SK-N-SH (cell line): ENCODE data around the gene MAU2. TPM values are rescaled to one million over a fixed set of nuclear protein-coding genes. Genes with fewer than 3 reads are reported as not detected.

Source experiments
- CTCF ChIA-PET: fragments of 300-600, 350-600 bp; formaldehyde crosslinking; extraction: SDS; loops from one replicate; lab custom pipeline; 2021; lab: Yijun Ruan, JAX
- POLR2A ChIA-PET: fragments of 350-600 bp; sonication (Branson Sonifier 250); formaldehyde crosslinking; extraction: SDS; loops from one replicate; lab custom pipeline; 2020; ENCODE audit warnings: antibody characterized with exemption, inconsistent platforms; lab: Yijun Ruan, JAX
- DNase-seq: peaks from one replicate; pipeline ENCODE4 v3.0.0; 2012
- H2AFZ ChIP-seq: fragments of 200-600 bp; sonication (generic); 2 replicates; pipeline ENCODE4 v1.8.1; 2016; ENCODE audit warnings: antibody characterized with exemption, mild to moderate bottlenecking, low read depth
- H3F3A ChIP-seq: fragments of 200-600 bp; sonication (generic); replicated peaks from 2 replicates; pipeline ENCODE3; 2016; ENCODE audit warnings: antibody characterized with exemption, mild to moderate bottlenecking; ENCODE audit not compliant: insufficient read depth
- H3K27ac ChIP-seq, 2 experiments: fragments of 200-500 bp in 1 of 2; fragments of 200-600 bp in 1 of 2; sonication (Bioruptor generic) in 1 of 2; sonication (generic), shearing (Covaris generic) in 1 of 2; 2 replicates each; pipeline versions ENCODE4 v1.5.1 to v1.6.1; 2014 to 2016; ENCODE audit warnings: low read depth in 2 of 2, inconsistent platforms in 1 of 2, low read length in 1 of 2, mild to moderate bottlenecking in 1 of 2, mixed read lengths in 1 of 2
- H3K27me3 ChIP-seq: fragments of 200-600 bp; sonication (generic), shearing (Covaris generic); 2 replicates; pipeline ENCODE4 v1.6.1; 2016; ENCODE audit warnings: mixed run types; ENCODE audit not compliant: insufficient read depth
- H3K36me3 ChIP-seq, 2 experiments: fragments of 200-500 bp in 1 of 2; fragments of 200-600 bp in 1 of 2; sonication (Bioruptor generic) in 1 of 2; sonication (generic) in 1 of 2; replicated peaks in 1 of 2; 2 replicates each; pipeline versions ENCODE3 to v1.5.1; 2014 to 2016; ENCODE audit warnings: low read length in 1 of 2, mild to moderate bottlenecking in 1 of 2; ENCODE audit not compliant: insufficient read depth in 2 of 2, control insufficient read depth in 1 of 2
- H3K4me1 ChIP-seq, 2 experiments: fragments of 200-500 bp in 1 of 2; fragments of 200-600 bp in 1 of 2; sonication (Bioruptor generic) in 1 of 2; sonication (generic), shearing (Covaris generic) in 1 of 2; 2 replicates each; pipeline versions ENCODE4 v1.5.1 to v1.6.1; 2014 to 2016; ENCODE audit warnings: low read depth in 1 of 2, low read length in 1 of 2, mixed run types in 1 of 2; ENCODE audit not compliant: insufficient read depth in 2 of 2, control insufficient read depth in 1 of 2
- H3K4me2 ChIP-seq: fragments of 200-600 bp; sonication (generic), shearing (Covaris generic); 2 replicates; pipeline ENCODE4 v1.6.1; 2017; ENCODE audit warnings: mixed run types
- H3K4me3 ChIP-seq, 2 experiments: fragments of 200-500 bp in 1 of 2; fragments of 200-600 bp in 1 of 2; sonication (Bioruptor generic) in 1 of 2; sonication (generic), shearing (Covaris generic) in 1 of 2; 2 replicates each; pipeline versions ENCODE4 v1.5.1 to v1.8.1; 2014 to 2016; ENCODE audit warnings: low read depth in 2 of 2, inconsistent platforms in 1 of 2, low read length in 1 of 2, mild to moderate bottlenecking in 1 of 2, mixed read lengths in 1 of 2, moderate library complexity in 1 of 2
- H3K79me2 ChIP-seq: fragments of 200-600 bp; sonication (generic); 2 replicates; pipeline ENCODE4 v1.8.1; 2017; ENCODE audit warnings: mild to moderate bottlenecking; ENCODE audit not compliant: insufficient read depth
- H3K9ac ChIP-seq: fragments of 200-600 bp; sonication (generic); 2 replicates; pipeline ENCODE4 v1.6.1; 2017; ENCODE audit warnings: mixed run types
- H3K9me2 ChIP-seq: fragments of 200-600 bp; sonication (generic); 2 replicates; pipeline ENCODE4 v1.6.1; 2017; ENCODE audit warnings: mixed run types
- H3K9me3 ChIP-seq: fragments of 200-600 bp; sonication (generic); 2 replicates; pipeline ENCODE4 v1.6.1; 2017; ENCODE audit warnings: mixed run types, mild to moderate bottlenecking, moderate library complexity
- H4K20me1 ChIP-seq: fragments of 200-600 bp; sonication (generic); 2 replicates; pipeline ENCODE4 v1.6.1; 2017; ENCODE audit warnings: mild to moderate bottlenecking, mixed run types; ENCODE audit not compliant: insufficient read depth
- CHD2 ChIP-seq: fragments of 150-350 bp; IDR thresholded peaks from 2 replicates; pipeline ENCODE4 v1.6.1; 2018; ENCODE audit warnings: low read length; ENCODE audit not compliant: partially characterized antibody
- CTCF ChIP-seq: fragments of 200-600 bp; sonication (generic); IDR thresholded peaks from 2 replicates; pipeline ENCODE4 v1.6.1; 2017; ENCODE audit warnings: antibody characterized with exemption, mild to moderate bottlenecking, moderate library complexity
- ELF1 ChIP-seq: IDR thresholded peaks from 2 replicates; pipeline ENCODE4 v1.4.0; 2012
- EP300 ChIP-seq, 2 experiments: IDR thresholded peaks; 2 replicates each; pipeline versions ENCODE4 v1.4.0 to v1.6.1; 2012; ENCODE audit warnings: borderline replicate concordance in 1 of 2, low read depth in 1 of 2, low read length in 1 of 2
- FOXM1 ChIP-seq: IDR thresholded peaks from 2 replicates; pipeline ENCODE4 v1.4.0; 2012; ENCODE audit warnings: low read depth, mild to moderate bottlenecking
- GABPA ChIP-seq: IDR thresholded peaks from 2 replicates; pipeline ENCODE4 v1.4.0; 2012; ENCODE audit warnings: low read depth, mild to moderate bottlenecking
- JUND ChIP-seq: IDR thresholded peaks from 2 replicates; pipeline ENCODE4 v1.4.0; 2012
- MAX ChIP-seq: IDR thresholded peaks from 2 replicates; pipeline ENCODE4 v1.4.0; 2012; ENCODE audit warnings: low read depth
- NFIC ChIP-seq: IDR thresholded peaks from 2 replicates; pipeline ENCODE4 v1.4.0; 2012; ENCODE audit warnings: borderline replicate concordance
- POLR2AphosphoS5 ChIP-seq: IDR thresholded peaks from 2 replicates; pipeline ENCODE4 v1.6.1; 2012; ENCODE audit warnings: low read depth, low read length
- REST ChIP-seq: IDR thresholded peaks from 2 replicates; pipeline ENCODE4 v1.6.1; 2012; ENCODE audit warnings: mild to moderate bottlenecking, low read depth, low read length, moderate library complexity
- RFX5 ChIP-seq: IDR thresholded peaks from 2 replicates; pipeline ENCODE4 v1.6.1; 2012; ENCODE audit warnings: mild to moderate bottlenecking, improper control_type of control experiment, low read length
- SIN3A ChIP-seq: IDR thresholded peaks from 2 replicates; pipeline ENCODE4 v1.6.1; 2012; ENCODE audit warnings: low read depth, mild to moderate bottlenecking, low read length, moderate library complexity, borderline replicate concordance
- SMC3 ChIP-seq: IDR thresholded peaks from 2 replicates; pipeline ENCODE4 v1.6.1; 2012; ENCODE audit warnings: low read depth, low read length, improper control_type of control experiment
- TAF1 ChIP-seq: IDR thresholded peaks from 2 replicates; pipeline ENCODE4 v1.6.1; 2012; ENCODE audit warnings: low read depth, mild to moderate bottlenecking, low read length, moderate library complexity, borderline replicate concordance
- USF1 ChIP-seq: IDR thresholded peaks from 2 replicates; pipeline ENCODE4 v1.4.0; 2012; ENCODE audit warnings: low read depth, borderline replicate concordance
- USF2 ChIP-seq: fragments of 150-350 bp; IDR thresholded peaks from 2 replicates; pipeline ENCODE4 v1.6.1; 2017; ENCODE audit warnings: antibody characterized with exemption, low read length, low read depth, borderline replicate concordance
- YY1 ChIP-seq: IDR thresholded peaks from 2 replicates; pipeline ENCODE4 v1.4.0; 2012; ENCODE audit warnings: low read depth, mild to moderate bottlenecking
- WGBS: methylation state at CpG from one replicate; pipeline ENCODE4 v1.1.6; 2017; ENCODE audit warnings: low lambda C conversion rate; 5-methylcytosine and 5-hydroxymethylcytosine counted together
- polyA plus RNA-seq, 3 experiments: library from polyadenylated mRNA; depleted of rRNA; stranded (reverse); fragments of >200 nt; gene quantifications; 2 replicates each; pipeline ENCODE4 v1.2.3, GENCODE V29; 2012
- TF ChIP-seq, protein P1 (sequence below): IDR thresholded peaks from 2 replicates; pipeline ENCODE4 v1.4.0; 2012; ENCODE audit warnings: low read depth, borderline replicate concordance
- TF ChIP-seq, protein P2 (sequence below): IDR thresholded peaks from 2 replicates; pipeline ENCODE4; 2012

The MAU2 gene
- 17.6 and 19.4 TPM in 2 replicates for polyA plus RNA-seq (2012; rRNA removed)
- 7.0 and 10.5 TPM in 2 replicates for polyA plus RNA-seq (2012; cell fraction: cytosol; rRNA removed)
- polyA plus RNA-seq (2012; cell fraction: nucleus; rRNA removed): 64.3 and 65.8 TPM in 2 replicates

GRCh38 chr19:19320361-19321140 lies at the start of gene MAU2, which contains the start of gene SUGP1:
TSS of gene MAU2 (plus strand) at chr19:19320829. CDS start at chr19:19320860, 31 bp downstream.
TSS of gene SUGP1 (minus strand) at chr19:19320509. CDS start at chr19:19320496, 13 bp downstream.
- ChIA-PET CTCF (interaction anchor here (1.2 to 2.3 kb wide), 4 partner anchors 22 to 175 kb away, joined by 3 to 18 read pairs (median 6); no protein-coding TSS in a partner anchor), POLR2A (no interaction called here)
- peak within 1 kb of the TSS; percentile 92 for H3K9ac ChIP-seq
- no peaks in the 10 kb centered on the region for H3K27me3 ChIP-seq
- no peaks in the 10 kb centered on the region for H3K9me3 ChIP-seq
- WGBS: under 1% methylated on average over 42 of the region's 67 CpGs
- H2AFZ ChIP-seq: peak within 1 kb of the TSS; percentile 91
- TF ChIP-seq, protein P1, sequence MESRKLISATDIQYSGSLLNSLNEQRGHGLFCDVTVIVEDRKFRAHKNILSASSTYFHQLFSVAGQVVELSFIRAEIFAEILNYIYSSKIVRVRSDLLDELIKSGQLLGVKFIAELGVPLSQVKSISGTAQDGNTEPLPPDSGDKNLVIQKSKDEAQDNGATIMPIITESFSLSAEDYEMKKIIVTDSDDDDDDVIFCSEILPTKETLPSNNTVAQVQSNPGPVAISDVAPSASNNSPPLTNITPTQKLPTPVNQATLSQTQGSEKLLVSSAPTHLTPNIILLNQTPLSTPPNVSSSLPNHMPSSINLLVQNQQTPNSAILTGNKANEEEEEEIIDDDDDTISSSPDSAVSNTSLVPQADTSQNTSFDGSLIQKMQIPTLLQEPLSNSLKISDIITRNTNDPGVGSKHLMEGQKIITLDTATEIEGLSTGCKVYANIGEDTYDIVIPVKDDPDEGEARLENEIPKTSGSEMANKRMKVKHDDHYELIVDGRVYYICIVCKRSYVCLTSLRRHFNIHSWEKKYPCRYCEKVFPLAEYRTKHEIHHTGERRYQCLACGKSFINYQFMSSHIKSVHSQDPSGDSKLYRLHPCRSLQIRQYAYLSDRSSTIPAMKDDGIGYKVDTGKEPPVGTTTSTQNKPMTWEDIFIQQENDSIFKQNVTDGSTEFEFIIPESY: peak; percentile 99
- TF ChIP-seq, protein P2, sequence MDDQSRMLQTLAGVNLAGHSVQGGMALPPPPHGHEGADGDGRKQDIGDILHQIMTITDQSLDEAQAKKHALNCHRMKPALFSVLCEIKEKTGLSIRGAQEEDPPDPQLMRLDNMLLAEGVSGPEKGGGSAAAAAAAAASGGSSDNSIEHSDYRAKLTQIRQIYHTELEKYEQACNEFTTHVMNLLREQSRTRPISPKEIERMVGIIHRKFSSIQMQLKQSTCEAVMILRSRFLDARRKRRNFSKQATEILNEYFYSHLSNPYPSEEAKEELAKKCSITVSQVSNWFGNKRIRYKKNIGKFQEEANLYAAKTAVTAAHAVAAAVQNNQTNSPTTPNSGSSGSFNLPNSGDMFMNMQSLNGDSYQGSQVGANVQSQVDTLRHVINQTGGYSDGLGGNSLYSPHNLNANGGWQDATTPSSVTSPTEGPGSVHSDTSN: peak; percentile 66
- TF ChIP-seq FOXM1 (no peak), CHD2 (peak; percentile 100), EP300 (IDR thresholded peaks at IDR 0.05; ENCODE audit: borderline replicate concordance in 1 of 2, low read depth in 1 of 2, low read length in 1 of 2) (peak in 1 of 2 experiments; percentile 32; a peak in 1 of 4 replicates), SMC3 (no peak), NFIC (no peak), GABPA (peak; percentile 78), RFX5 (no peak), SIN3A (peak; percentile 82), USF1 (peak; percentile 21; the same call in 1 of the 2 replicates), YY1 (peak; percentile 93), MAX (peak; percentile 42; the same call in 1 of the 2 replicates), ELF1 (peak; percentile 94), CTCF (peak; percentile 21), REST (no peak), POLR2AphosphoS5 (peak; percentile 90), TAF1 (peak; percentile 87), JUND (no peak), USF2 (no peak)
- H3K27ac ChIP-seq: peak within 1 kb of the TSS; percentile 90 to 95
- peaks cover 6% of the 10 kb centered on the region for H4K20me1 ChIP-seq
- H3K9me2 ChIP-seq: no peaks in the 10 kb centered on the region
- H3K4me2 ChIP-seq: peak within 1 kb of the TSS; percentile 92
- peaks cover 88% of the 10 kb centered on the region for H3K79me2 ChIP-seq
- peak; percentile 96 for DNase-seq
- H3F3A ChIP-seq: peaks cover 8% of the 10 kb centered on the region
- H3K4me3 ChIP-seq: peak within 1 kb of the TSS; percentile 86 to 97
- H3K4me1 ChIP-seq: peaks cover 10 to 11% of the 10 kb centered on the region in 2 experiments; a peak in 1 of 4 replicates
- peaks cover 20 to 24% of the 10 kb centered on the region in 2 experiments for H3K36me3 ChIP-seq
